BLaER1 (cell line): ENCODE results near the gene PADI3.

Experiments
- H3K27ac ChIP-seq: shearing (Covaris generic); formaldehyde crosslinking; 2 replicates; pipeline ENCODE4 v1.8.1; 2022
- H3K27me3 ChIP-seq: shearing (Covaris generic); formaldehyde crosslinking; 2 replicates; pipeline ENCODE4 v1.8.1; 2022
- H3K36me3 ChIP-seq: shearing (Covaris generic); formaldehyde crosslinking; 2 replicates; pipeline ENCODE4 v1.8.1; 2022
- H3K4me1 ChIP-seq: shearing (Covaris generic); formaldehyde crosslinking; 2 replicates; pipeline ENCODE4 v1.8.1; 2022
- H3K4me2 ChIP-seq: shearing (Covaris generic); formaldehyde crosslinking; 2 replicates; pipeline ENCODE4 v1.8.1; 2022
- H3K4me3 ChIP-seq: shearing (Covaris generic); formaldehyde crosslinking; 2 replicates; pipeline ENCODE4 v1.8.1; 2022
- H3K9ac ChIP-seq: shearing (Covaris generic); formaldehyde crosslinking; 2 replicates; pipeline ENCODE4 v1.8.1; 2022
- H3K9me3 ChIP-seq: shearing (Covaris generic); formaldehyde crosslinking; 2 replicates; pipeline ENCODE4 v1.8.1; 2022
- H4K20me1 ChIP-seq: shearing (Covaris generic); formaldehyde crosslinking; 2 replicates; pipeline ENCODE4 v1.8.1; 2022
- Cebpa-rat ChIP-seq: shearing (Covaris generic); IDR thresholded peaks from 2 replicates; pipeline ENCODE4 v1.8.1; 2022

PADI3 gene

GRCh38 chr1:17265950-17266349 is 17.1 kb downstream of the PADI3 start:
- no peak overlapping the region for H3K4me2 ChIP-seq
- H3K4me3 ChIP-seq = no peak overlapping the region
- no peak overlapping the region for H3K9ac ChIP-seq
- H3K27me3 ChIP-seq = no peaks in the 10 kb centered on the region
- no peak for TF ChIP-seq Cebpa-rat
- no peaks in the 10 kb centered on the region for H3K4me1 ChIP-seq
- no peaks in the 10 kb centered on the region for H3K36me3 ChIP-seq
- no peak overlapping the region for H3K27ac ChIP-seq
- H4K20me1 ChIP-seq = no peaks in the 10 kb centered on the region
- no peaks in the 10 kb centered on the region for H3K9me3 ChIP-seq

- H3K4me1 ChIP-seq = no peaks in the 10 kb centered on the region
- no peak overlapping the region for H3K4me3 ChIP-seq
- H3K9me3 ChIP-seq = no peaks in the 10 kb centered on the region
- no peaks in the 10 kb centered on the region for H4K20me1 ChIP-seq
- H3K27me3 ChIP-seq = no peaks in the 10 kb centered on the region
- H3K4me2 ChIP-seq = no peak overlapping the region
- no peak overlapping the region for H3K27ac ChIP-seq
- H3K9ac ChIP-seq = no peak overlapping the region
- no peak for TF ChIP-seq Cebpa-rat
- H3K36me3 ChIP-seq = no peaks in the 10 kb centered on the region
Measured at GRCh38 chr1:17270891-17271765, 22.2 kb downstream of the PADI3 start.

- no peak overlapping the region for H3K4me3 ChIP-seq
- no peaks in the 10 kb centered on the region for H3K36me3 ChIP-seq
- H3K4me2 ChIP-seq = no peak overlapping the region
- no peaks in the 10 kb centered on the region for H3K9me3 ChIP-seq
- no peak overlapping the region for H3K9ac ChIP-seq
- no peak for TF ChIP-seq Cebpa-rat
- no peaks in the 10 kb centered on the region for H4K20me1 ChIP-seq
- no peaks in the 10 kb centered on the region for H3K4me1 ChIP-seq
- H3K27ac ChIP-seq = no peak overlapping the region
- no peaks in the 10 kb centered on the region for H3K27me3 ChIP-seq
Measured at GRCh38 chr1:17272066-17272465, 23.2 kb downstream of the PADI3 start.

- Histone ChIP-seq H3K4me3 (no peak overlapping the region), H3K36me3 (no peaks in the 10 kb centered on the region), H3K27me3 (no peaks in the 10 kb centered on the region), H4K20me1 (no peaks in the 10 kb centered on the region), H3K9me3 (no peaks in the 10 kb centered on the region), H3K4me2 (no peak overlapping the region), H3K4me1 (no peaks in the 10 kb centered on the region), H3K9ac (no peak overlapping the region), H3K27ac (no peak overlapping the region)
- TF ChIP-seq Cebpa-rat = no peak
Measured at GRCh38 chr1:17272646-17273045, 23.7 kb downstream of the PADI3 start.

- no peaks in the 10 kb centered on the region for H3K9me3 ChIP-seq
- H3K27me3 ChIP-seq = no peaks in the 10 kb centered on the region
- H3K9ac ChIP-seq = no peak overlapping the region
- H3K4me3 ChIP-seq = no peak overlapping the region
- no peak overlapping the region for H3K4me2 ChIP-seq
- no peaks in the 10 kb centered on the region for H3K36me3 ChIP-seq
- H3K4me1 ChIP-seq = no peaks in the 10 kb centered on the region
- H3K27ac ChIP-seq = no peak overlapping the region
- TF ChIP-seq Cebpa-rat = no peak
- H4K20me1 ChIP-seq = no peaks in the 10 kb centered on the region
Measured at GRCh38 chr1:17273096-17273495, 24.2 kb downstream of the PADI3 start.

- Histone ChIP-seq H3K27me3 (no peaks in the 10 kb centered on the region), H3K9me3 (no peaks in the 10 kb centered on the region), H3K4me3 (no peak overlapping the region), H3K36me3 (no peaks in the 10 kb centered on the region), H3K9ac (no peak overlapping the region), H3K4me2 (no peak overlapping the region), H3K4me1 (no peaks in the 10 kb centered on the region), H4K20me1 (no peaks in the 10 kb centered on the region), H3K27ac (no peak overlapping the region)
- TF ChIP-seq Cebpa-rat = no peak
Measured at GRCh38 chr1:17274186-17275170, 25.6 kb downstream of the PADI3 start.

GRCh38 chr1:17276568-17276967 is 27.7 kb downstream of the PADI3 start:
- Histone ChIP-seq H3K36me3 (no peaks in the 10 kb centered on the region), H3K27me3 (no peaks in the 10 kb centered on the region), H3K9ac (no peak overlapping the region), H3K4me2 (no peak overlapping the region), H3K27ac (no peak overlapping the region), H3K9me3 (no peaks in the 10 kb centered on the region), H3K4me3 (no peak overlapping the region), H3K4me1 (peaks cover 4% of the 10 kb centered on the region; the same call in 1 of the 2 replicates), H4K20me1 (no peaks in the 10 kb centered on the region)
- TF ChIP-seq Cebpa-rat = no peak

- Histone ChIP-seq H3K27ac (no peak overlapping the region), H3K9me3 (no peaks in the 10 kb centered on the region), H3K27me3 (no peaks in the 10 kb centered on the region), H3K36me3 (no peaks in the 10 kb centered on the region), H3K4me3 (no peak overlapping the region), H4K20me1 (no peaks in the 10 kb centered on the region), H3K9ac (no peak overlapping the region), H3K4me1 (peaks cover 11% of the 10 kb centered on the region; the same call in 1 of the 2 replicates), H3K4me2 (no peak overlapping the region)
- no peak for TF ChIP-seq Cebpa-rat
Measured at GRCh38 chr1:17277511-17278159, 28.7 kb downstream of the PADI3 start.

GRCh38 chr1:17278996-17279830 is 30.3 kb downstream of the PADI3 start:
- Histone ChIP-seq H3K36me3 (no peaks in the 10 kb centered on the region), H4K20me1 (no peaks in the 10 kb centered on the region), H3K27me3 (no peaks in the 10 kb centered on the region), H3K4me2 (no peak overlapping the region), H3K9ac (no peak overlapping the region), H3K9me3 (no peaks in the 10 kb centered on the region), H3K4me3 (no peak overlapping the region), H3K27ac (no peak overlapping the region), H3K4me1 (peaks cover 11% of the 10 kb centered on the region; the same call in 1 of the 2 replicates)
- no peak for TF ChIP-seq Cebpa-rat
